ENCODE data around the gene CTNNA3.

CTNNA3 gene

DNA sequence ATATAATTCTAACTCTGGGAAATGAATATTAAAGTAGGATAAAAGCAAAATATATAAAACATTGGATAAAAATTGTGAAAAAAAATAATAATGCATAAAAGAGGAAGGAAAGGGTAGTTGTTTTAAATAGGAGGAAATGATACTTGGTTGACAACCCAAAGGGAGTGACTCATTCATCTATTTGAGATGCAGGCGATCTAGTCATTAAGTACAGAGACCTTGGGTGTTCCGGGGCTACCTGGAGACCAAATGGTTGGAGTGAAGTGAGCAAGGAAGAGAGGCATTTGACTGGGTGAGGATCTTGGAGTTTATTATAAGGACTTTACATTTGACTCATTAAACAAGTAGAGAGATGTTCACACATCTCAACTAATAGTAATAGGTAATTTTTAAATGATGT is 659.2 kb downstream of the CTNNA3 start:
- in situ Hi-C loops (cut with HindIII; ENCODE audit: low sequenced_read_pairs): no loop called here
- no peak for DNase-seq (ENCODE audit: low read depth, low spot score)
- no peak overlapping the region for H3K4me3 ChIP-seq (ENCODE audit: low read depth, low read length)
- no peak for TF ChIP-seq CTCF (IDR thresholded peaks at IDR 0.05; ENCODE audit: low read depth, low read length)

DNA sequence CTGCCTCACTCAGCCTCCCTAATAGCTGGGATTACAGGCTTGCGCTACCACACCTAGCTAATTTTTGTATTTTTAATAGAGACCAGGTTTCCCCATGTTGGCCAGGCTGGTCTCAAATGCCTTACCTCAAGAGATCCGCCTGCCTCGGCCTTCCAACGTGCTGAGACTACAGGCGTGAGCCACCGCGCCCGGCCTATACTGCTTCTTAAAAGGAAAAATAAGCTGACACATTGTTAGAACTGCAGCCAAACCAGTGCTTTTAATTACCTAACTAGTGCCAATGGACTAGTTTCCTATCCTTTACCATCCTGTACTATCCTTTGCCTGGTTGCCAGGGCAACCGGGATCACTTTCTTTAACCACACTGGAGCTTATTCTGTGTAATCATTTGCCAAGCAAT is 662.1 kb downstream of the CTNNA3 start:
- TF ChIP-seq CTCF (IDR thresholded peaks at IDR 0.05; ENCODE audit: low read depth, low read length): no peak
- H3K4me3 ChIP-seq (ENCODE audit: low read depth, low read length): no peak overlapping the region
- DNase-seq (ENCODE audit: low read depth, low spot score): no peak
- in situ Hi-C loops (cut with HindIII; ENCODE audit: low sequenced_read_pairs): no loop called here

GRCh38 chr10:67022099-67022498 is 673.9 kb downstream of the CTNNA3 start:
- in situ Hi-C loops (cut with HindIII; ENCODE audit: low sequenced_read_pairs): no loop called here
- no peak for DNase-seq (ENCODE audit: low read depth, low spot score)
- no peak overlapping the region for H3K4me3 ChIP-seq (ENCODE audit: low read depth, low read length)
- TF ChIP-seq CTCF (IDR thresholded peaks at IDR 0.05; ENCODE audit: low read depth, low read length): no peak

- H3K4me3 ChIP-seq (ENCODE audit: low read depth, low read length): no peak overlapping the region
- DNase-seq (ENCODE audit: low read depth, low spot score): peak; percentile 42
- no peak for TF ChIP-seq CTCF (IDR thresholded peaks at IDR 0.05; ENCODE audit: low read depth, low read length)
- in situ Hi-C loops (cut with HindIII; ENCODE audit: low sequenced_read_pairs): no loop called here
These were observed 678.8 kb downstream of the CTNNA3 start for GRCh38 chr10:67017218-67017617.

- in situ Hi-C loops (cut with HindIII; ENCODE audit: low sequenced_read_pairs): no loop called here
- no peak overlapping the region for H3K4me3 ChIP-seq (ENCODE audit: low read depth, low read length)
- no peak for TF ChIP-seq CTCF (IDR thresholded peaks at IDR 0.05; ENCODE audit: low read depth, low read length)
- DNase-seq (ENCODE audit: low read depth, low spot score): peak; percentile 36
These were observed 680.8 kb downstream of the CTNNA3 start for GRCh38 chr10:67015225-67015624.

GRCh38 chr10:67011981-67012380 is 684.0 kb downstream of the CTNNA3 start:
- in situ Hi-C loops (cut with HindIII; ENCODE audit: low sequenced_read_pairs): no loop called here
- no peak for TF ChIP-seq CTCF (IDR thresholded peaks at IDR 0.05; ENCODE audit: low read depth, low read length)
- DNase-seq (ENCODE audit: low read depth, low spot score): no peak
- no peak overlapping the region for H3K4me3 ChIP-seq (ENCODE audit: low read depth, low read length)

GRCh38 chr10:67011480-67011879 is 684.5 kb downstream of the CTNNA3 start:
- in situ Hi-C loops (cut with HindIII; ENCODE audit: low sequenced_read_pairs): no loop called here
- DNase-seq (ENCODE audit: low read depth, low spot score): no peak
- H3K4me3 ChIP-seq (ENCODE audit: low read depth, low read length): no peak overlapping the region
- TF ChIP-seq CTCF (IDR thresholded peaks at IDR 0.05; ENCODE audit: low read depth, low read length): no peak
